Measurements from ENCODE around the gene AGTRAP.

Gene AGTRAP

GRCh38 chr1:11706292-11706691, 29.6 kb upstream of the AGTRAP start:
- DNase-seq: no peak

GRCh38 chr1:11707621-11708276, 28.2 kb upstream of the AGTRAP start:
- no peak for DNase-seq

GRCh38 chr1:11708554-11709350, 27.2 kb upstream of the AGTRAP start:
- DNase-seq: no peak

GRCh38 chr1:11711490-11711889, 24.4 kb upstream of the AGTRAP start:
- no peak for DNase-seq

GRCh38 chr1:11712285-11712684, 23.7 kb upstream of the AGTRAP start:
- no peak for DNase-seq

- DNase-seq: no peak
Observed at GRCh38 chr1:11713095-11713494, 22.8 kb upstream of the AGTRAP start.

GRCh38 chr1:11714831-11715575, 20.9 kb upstream of the AGTRAP start:
- no peak for DNase-seq

GRCh38 chr1:11719313-11720032, 16.5 kb upstream of the AGTRAP start:
- DNase-seq: peak; percentile 79

- DNase-seq: no peak
Observed at GRCh38 chr1:11720033-11720376, 15.9 kb upstream of the AGTRAP start.

- no peak for DNase-seq
Observed at GRCh38 chr1:11720525-11720924, 15.4 kb upstream of the AGTRAP start.

- no peak for DNase-seq
Observed at GRCh38 chr1:11721311-11721710, 14.6 kb upstream of the AGTRAP start.

- DNase-seq: no peak
Observed at GRCh38 chr1:11722538-11722937, 13.4 kb upstream of the AGTRAP start.

- no peak for DNase-seq
Observed at GRCh38 chr1:11725616-11726015, 10.3 kb upstream of the AGTRAP start.

GRCh38 chr1:11727119-11727518, 8.8 kb upstream of the AGTRAP start:
- no peak for DNase-seq

GRCh38 chr1:11728126-11728806, 7.7 kb upstream of the AGTRAP start:
- DNase-seq: no peak

GRCh38 chr1:11729155-11729497, 6.8 kb upstream of the AGTRAP start:
- no peak for DNase-seq

- DNase-seq: no peak
Observed at GRCh38 chr1:11729498-11730428, 6.2 kb upstream of the AGTRAP start.

- DNase-seq: peak; percentile 55
Observed at GRCh38 chr1:11730429-11730891, 5.5 kb upstream of the AGTRAP start.

GRCh38 chr1:11731691-11732283, 4.1 kb upstream of the AGTRAP start:
- no peak for DNase-seq

- no peak for DNase-seq
Observed at GRCh38 chr1:11733306-11733705, 2.6 kb upstream of the AGTRAP start.

- DNase-seq: no peak
Observed at GRCh38 chr1:11735531-11735853, 444 bp upstream of the AGTRAP start.

Data from central memory CD4-positive, alpha-beta T cell (primary cell).